Osteoblast (primary cell): ENCODE measurements around the gene VSIR. TPM values are rescaled to one million over a fixed set of nuclear protein-coding genes. Genes with fewer than 3 reads are reported as not detected.

Source experiments
- DNase-seq: peaks from one replicate; pipeline ENCODE4 v3.0.0; 2011; ENCODE audit warnings: low spot score, mixed read lengths; ENCODE audit not compliant: insufficient read length; ENCODE audit errors: missing footprints
- H2AFZ ChIP-seq: 2 replicates; pipeline ENCODE4 v1.6.0; 2011; ENCODE audit warnings: mild to moderate bottlenecking, low read length
- H3K27ac ChIP-seq: 2 replicates; pipeline ENCODE4 v1.5.1; 2011; ENCODE audit warnings: mild to moderate bottlenecking, low read depth, low read length, moderate library complexity
- H3K27me3 ChIP-seq: 2 replicates; pipeline ENCODE4 v1.6.0; 2012; ENCODE audit warnings: mild to moderate bottlenecking, control low read depth, inconsistent platforms, low read length, moderate library complexity; ENCODE audit not compliant: insufficient read depth
- H3K36me3 ChIP-seq: 2 replicates; pipeline ENCODE4 v1.5.1; 2011; ENCODE audit warnings: mild to moderate bottlenecking, low read length, control low read depth, moderate library complexity; ENCODE audit not compliant: insufficient read depth
- H3K4me1 ChIP-seq: 2 replicates; pipeline ENCODE4 v1.5.1; 2011; ENCODE audit warnings: mild to moderate bottlenecking, low read length, control low read depth, moderate library complexity; ENCODE audit not compliant: insufficient read depth
- H3K4me2 ChIP-seq: 2 replicates; pipeline ENCODE4 v1.6.0; 2011; ENCODE audit warnings: mild to moderate bottlenecking, low read length; ENCODE audit not compliant: insufficient read depth
- H3K4me3 ChIP-seq: fragments of 200-600 bp; sonication (generic); 3 replicates; pipeline ENCODE4 v1.5.1; 2012; ENCODE audit warnings: mild to moderate bottlenecking, low read length, inconsistent platforms; ENCODE audit not compliant: insufficient read depth
- H3K79me2 ChIP-seq: 2 replicates; pipeline ENCODE4 v1.6.0; 2012; ENCODE audit warnings: mild to moderate bottlenecking, low read length, control low read depth, inconsistent platforms; ENCODE audit not compliant: insufficient read depth
- H3K9me3 ChIP-seq: 2 replicates; pipeline ENCODE4 v1.5.1; 2011; ENCODE audit warnings: low read depth, low read length, control low read depth
- H4K20me1 ChIP-seq: 2 replicates; pipeline ENCODE4 v1.6.0; 2012; ENCODE audit warnings: mild to moderate bottlenecking, low read length, control low read depth; ENCODE audit not compliant: insufficient read depth
- total RNA-seq: library from RNA; depleted of rRNA; stranded (reverse); fragments of >200 nt; gene quantifications from 2 replicates; pipeline ENCODE4 v1.2.3, GENCODE V29; 2012
- TF ChIP-seq, protein P1 (sequence below): IDR thresholded peaks from 2 replicates; pipeline ENCODE4 v1.5.1; 2011; ENCODE audit warnings: mild to moderate bottlenecking, low read depth, low read length, moderate library complexity; ENCODE audit errors: extremely low read depth

Gene VSIR
- total RNA-seq, 1 donor, result 75.3 TPM

DNA sequence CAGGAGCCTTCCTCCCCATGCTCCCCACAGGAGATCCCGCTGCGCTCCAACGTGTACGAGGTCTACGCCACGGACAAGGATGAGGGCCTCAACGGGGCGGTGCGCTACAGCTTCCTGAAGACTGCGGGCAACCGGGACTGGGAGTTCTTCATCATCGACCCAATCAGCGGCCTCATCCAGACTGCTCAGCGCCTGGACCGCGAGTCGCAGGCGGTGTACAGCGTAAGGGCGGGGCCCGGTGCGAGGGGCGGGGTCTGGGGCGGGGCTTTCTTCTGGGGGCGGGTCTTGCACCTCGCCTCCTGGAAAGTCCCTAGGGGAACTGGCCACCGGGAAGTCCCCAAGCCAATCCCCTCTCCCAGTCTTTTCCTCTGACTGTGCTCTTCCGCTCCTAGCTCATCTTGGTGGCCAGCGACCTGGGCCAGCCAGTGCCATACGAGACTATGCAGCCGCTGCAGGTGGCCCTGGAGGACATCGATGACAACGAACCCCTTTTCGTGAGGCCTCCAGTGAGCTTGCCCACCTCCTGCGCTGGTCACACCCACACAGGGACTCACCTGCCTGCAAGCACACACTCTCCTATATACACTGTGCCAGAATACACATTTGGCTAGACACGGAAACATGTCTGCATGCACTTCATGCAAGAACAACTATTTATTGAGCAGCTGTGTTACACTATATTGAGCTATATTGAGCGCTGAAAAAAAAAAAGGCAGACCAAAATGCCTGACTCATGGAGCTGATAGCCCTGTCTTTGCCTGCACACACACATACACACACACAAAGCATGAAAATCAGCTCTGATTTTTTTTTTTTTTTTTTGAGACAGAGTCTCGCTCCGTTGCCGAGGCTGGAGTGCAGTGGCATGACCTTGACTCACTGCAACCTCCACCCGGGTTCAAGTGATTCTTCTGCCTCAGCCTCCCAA lies 32.7 kb upstream of the VSIR start:
- Histone ChIP-seq H3K27me3 (peaks cover 17% of the 10 kb centered on the region), H3K27ac (no peak overlapping the region), H3K4me3 (no peak overlapping the region), H3K4me1 (no peaks in the 10 kb centered on the region), H4K20me1 (no peaks in the 10 kb centered on the region), H3K4me2 (no peak overlapping the region), H2AFZ (no peak overlapping the region), H3K36me3 (no peaks in the 10 kb centered on the region), H3K79me2 (no peaks in the 10 kb centered on the region), H3K9me3 (no peaks in the 10 kb centered on the region)
- DNase-seq, result peak; percentile 83
- TF ChIP-seq, protein P1, sequence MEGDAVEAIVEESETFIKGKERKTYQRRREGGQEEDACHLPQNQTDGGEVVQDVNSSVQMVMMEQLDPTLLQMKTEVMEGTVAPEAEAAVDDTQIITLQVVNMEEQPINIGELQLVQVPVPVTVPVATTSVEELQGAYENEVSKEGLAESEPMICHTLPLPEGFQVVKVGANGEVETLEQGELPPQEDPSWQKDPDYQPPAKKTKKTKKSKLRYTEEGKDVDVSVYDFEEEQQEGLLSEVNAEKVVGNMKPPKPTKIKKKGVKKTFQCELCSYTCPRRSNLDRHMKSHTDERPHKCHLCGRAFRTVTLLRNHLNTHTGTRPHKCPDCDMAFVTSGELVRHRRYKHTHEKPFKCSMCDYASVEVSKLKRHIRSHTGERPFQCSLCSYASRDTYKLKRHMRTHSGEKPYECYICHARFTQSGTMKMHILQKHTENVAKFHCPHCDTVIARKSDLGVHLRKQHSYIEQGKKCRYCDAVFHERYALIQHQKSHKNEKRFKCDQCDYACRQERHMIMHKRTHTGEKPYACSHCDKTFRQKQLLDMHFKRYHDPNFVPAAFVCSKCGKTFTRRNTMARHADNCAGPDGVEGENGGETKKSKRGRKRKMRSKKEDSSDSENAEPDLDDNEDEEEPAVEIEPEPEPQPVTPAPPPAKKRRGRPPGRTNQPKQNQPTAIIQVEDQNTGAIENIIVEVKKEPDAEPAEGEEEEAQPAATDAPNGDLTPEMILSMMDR, result no peak

DNA sequence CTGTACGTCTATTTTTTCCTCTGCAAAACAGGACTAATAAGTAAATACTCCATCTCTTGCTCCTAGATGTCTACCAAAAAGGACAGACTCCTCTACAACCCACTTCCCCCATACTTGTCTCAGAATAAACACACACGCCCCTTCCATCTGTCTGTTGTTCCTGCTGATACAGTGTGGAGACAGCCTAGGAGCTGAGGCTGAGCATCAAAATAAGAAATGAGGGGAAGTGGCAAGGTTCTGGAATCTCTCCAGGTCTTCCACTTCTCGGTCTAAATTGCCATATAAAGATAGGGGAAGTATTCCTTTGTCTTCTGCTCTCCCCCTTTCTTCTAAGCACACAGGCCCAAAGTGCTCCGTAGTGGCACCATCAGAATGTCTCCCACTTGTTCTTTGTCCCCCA lies 30.8 kb upstream of the VSIR start:
- Histone ChIP-seq H3K79me2 (no peaks in the 10 kb centered on the region), H3K4me1 (no peaks in the 10 kb centered on the region), H3K27me3 (peaks cover 17% of the 10 kb centered on the region), H3K4me3 (no peak overlapping the region), H2AFZ (no peak overlapping the region), H3K4me2 (no peak overlapping the region), H3K27ac (no peak overlapping the region), H3K36me3 (no peaks in the 10 kb centered on the region), H3K9me3 (no peaks in the 10 kb centered on the region), H4K20me1 (no peaks in the 10 kb centered on the region)
- peak; percentile 26 for DNase-seq
- TF ChIP-seq, protein P1, result no peak

DNA sequence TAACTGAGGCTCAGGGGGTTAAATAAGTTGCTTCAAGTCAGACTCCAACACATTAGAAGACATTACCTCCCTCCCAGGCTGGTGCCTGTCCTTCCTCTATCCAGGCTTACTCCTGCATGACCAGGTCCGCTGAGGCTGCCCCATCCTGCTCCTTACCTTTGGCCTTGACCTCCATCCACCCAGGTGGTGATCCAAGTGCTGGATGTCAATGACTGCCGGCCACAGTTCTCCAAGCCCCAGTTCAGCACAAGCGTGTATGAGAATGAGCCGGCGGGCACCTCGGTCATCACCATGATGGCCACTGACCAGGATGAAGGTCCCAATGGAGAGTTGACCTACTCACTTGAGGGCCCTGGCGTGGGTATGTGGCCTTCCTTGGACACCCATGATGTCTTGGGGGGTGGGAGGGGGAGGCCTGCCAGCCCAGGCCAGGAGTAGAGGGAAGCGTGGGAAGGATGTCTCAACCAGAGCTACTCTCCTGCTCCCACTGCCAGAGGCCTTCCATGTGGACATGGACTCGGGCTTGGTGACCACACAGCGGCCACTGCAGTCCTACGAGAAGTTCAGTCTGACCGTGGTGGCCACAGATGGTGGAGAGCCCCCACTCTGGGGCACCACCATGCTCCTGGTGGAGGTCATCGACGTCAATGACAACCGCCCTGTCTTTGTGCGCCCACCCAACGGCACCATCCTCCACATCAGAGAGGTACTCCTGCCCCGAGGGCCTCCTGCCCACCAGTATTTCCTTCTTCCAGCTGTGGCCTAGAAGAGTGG lies 29.6 kb upstream of the VSIR start:
- H3K36me3 ChIP-seq, result no peaks in the 10 kb centered on the region
- no peaks in the 10 kb centered on the region for H3K79me2 ChIP-seq
- H2AFZ ChIP-seq, result no peak overlapping the region
- TF ChIP-seq, protein P1, result no peak
- DNase-seq, result peak; percentile 15
- H3K27me3 ChIP-seq, result peaks cover 17% of the 10 kb centered on the region
- no peak overlapping the region for H3K4me3 ChIP-seq
- no peaks in the 10 kb centered on the region for H3K4me1 ChIP-seq
- no peak overlapping the region for H3K27ac ChIP-seq
- no peak overlapping the region for H3K4me2 ChIP-seq
- no peaks in the 10 kb centered on the region for H3K9me3 ChIP-seq
- no peaks in the 10 kb centered on the region for H4K20me1 ChIP-seq

DNA sequence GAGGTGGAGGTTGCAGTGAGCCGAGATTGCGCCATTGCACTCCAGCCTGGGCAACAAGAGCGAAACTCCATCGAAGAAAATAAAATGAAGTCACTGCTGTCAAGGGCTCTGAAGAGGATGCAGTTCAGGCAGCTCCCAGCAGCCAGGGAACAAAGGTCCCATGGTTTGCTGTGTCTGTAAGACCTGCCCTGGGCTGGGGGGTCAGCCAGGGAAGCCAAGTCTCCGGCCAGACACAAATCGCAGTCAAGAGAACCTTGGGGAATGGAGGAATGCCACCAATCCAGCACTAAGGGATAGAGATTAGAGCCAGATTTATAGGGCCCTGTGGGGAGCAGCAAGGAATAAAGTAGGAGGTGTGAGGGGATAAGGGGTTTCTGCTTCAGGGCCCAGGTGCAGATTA lies 28.9 kb upstream of the VSIR start:
- Histone ChIP-seq H2AFZ (no peak overlapping the region), H3K79me2 (no peaks in the 10 kb centered on the region), H3K27ac (no peak overlapping the region), H3K4me1 (no peaks in the 10 kb centered on the region), H3K4me2 (no peak overlapping the region), H3K36me3 (no peaks in the 10 kb centered on the region), H3K9me3 (no peaks in the 10 kb centered on the region), H3K4me3 (no peak overlapping the region), H3K27me3 (peaks cover 17% of the 10 kb centered on the region), H4K20me1 (no peaks in the 10 kb centered on the region)
- peak; percentile 48 for DNase-seq
- TF ChIP-seq, protein P1, result no peak
